Measurements from ENCODE around the gene SELENOW. TPM values are rescaled to one million over a fixed set of nuclear protein-coding genes. Genes with fewer than 3 reads are reported as not detected.

Gene SELENOW
- polyA plus RNA-seq, 1 of the 3 experiments (the other 2 are of a cell fraction), result 335 TPM

GRCh38 chr19:47832723-47833122, 54.2 kb downstream of the SELENOW start:
- Histone ChIP-seq H3K36me3 (replicated peaks in 1 of 2; ENCODE audit: control insufficient read depth in 1 of 2, insufficient read depth in 2 of 2, low read length in 1 of 2) (no peaks in the 10 kb centered on the region), H3K79me2 (ENCODE audit: insufficient read depth) (no peaks in the 10 kb centered on the region), H3K9ac (no peak overlapping the region), H2AFZ (ENCODE audit: low read depth) (no peak overlapping the region), H3K4me2 (no peak overlapping the region), H4K20me1 (ENCODE audit: insufficient read depth) (no peaks in the 10 kb centered on the region), H3F3A (replicated peaks; ENCODE audit: insufficient read depth) (no peaks in the 10 kb centered on the region), H3K27me3 (ENCODE audit: insufficient read depth) (peaks cover 45% of the 10 kb centered on the region; the same call in 1 of the 2 replicates), H3K9me3 (no peaks in the 10 kb centered on the region), H3K4me1 (ENCODE audit: control insufficient read depth in 1 of 2, insufficient read depth in 2 of 2, low read depth in 1 of 2, low read length in 1 of 2) (no peaks in the 10 kb centered on the region), H3K9me2 (no peaks in the 10 kb centered on the region), H3K4me3 (ENCODE audit: low read depth in 2 of 2, low read length in 1 of 2) (no peak overlapping the region), H3K27ac (ENCODE audit: low read depth in 2 of 2, low read length in 1 of 2) (no peak overlapping the region)
- DNase-seq, result no peak
- WGBS (ENCODE audit: low lambda C conversion rate), result 26% methylated on average over 4 of the region's 4 CpGs
- POLR2A ChIA-PET, result no interaction called here
- CTCF ChIA-PET, result no interaction called here
- TF ChIP-seq GATA2 (CRISPR knock-in tag; IDR thresholded peaks at IDR 0.05) (no peak), USF2 (IDR thresholded peaks at IDR 0.05; ENCODE audit: borderline replicate concordance, low read depth, low read length) (no peak), FOXJ3 (CRISPR knock-in tag; IDR thresholded peaks at IDR 0.05) (no peak), EP300 (IDR thresholded peaks at IDR 0.05; ENCODE audit: borderline replicate concordance in 1 of 2, low read depth in 1 of 2, low read length in 1 of 2) (no peak), FOSL2 (IDR thresholded peaks at IDR 0.05; ENCODE audit: borderline replicate concordance, low read depth) (no peak), MXI1 (IDR thresholded peaks at IDR 0.05; ENCODE audit: low read depth, low read length) (no peak), NRF1 (IDR thresholded peaks at IDR 0.05; ENCODE audit: low read depth, low read length) (no peak)

Small RNA genes within 50 kb of the gene (small RNA-seq; reads per million reads assigned to genes)
- gene AC008745.1 (0 reads per million in 7 experiments), gene SNORD23 (0 reads per million in 7 experiments)

Other genes with a start within 250 kb of the SELENOW start
- 0.08 TPM in 2 replicates for gene ZNF541, start 205.6 kb upstream of the SELENOW start, polyA plus RNA-seq (2012; rRNA removed)
- 0.75 and 1.4 TPM in 2 replicates for gene BICRA, start 169.6 kb upstream of the SELENOW start, polyA plus RNA-seq (2012; rRNA removed)
- 26.3 and 55.5 TPM in 2 replicates for gene EHD2, start 65.3 kb upstream of the SELENOW start, polyA plus RNA-seq (2012; rRNA removed)
- 198 and 275 TPM in 2 replicates for gene NOP53, start 33.2 kb upstream of the SELENOW start, polyA plus RNA-seq (2012; rRNA removed)
- not detected in 2 replicates for gene TPRX1, start 25.8 kb downstream of the SELENOW start, polyA plus RNA-seq (2012; rRNA removed)
- gene CRX, start 43.2 kb downstream of the SELENOW start, polyA plus RNA-seq (2012; rRNA removed), result not detected in 2 replicates
- not detected in 2 replicates for gene TPRX2, start 80.5 kb downstream of the SELENOW start, polyA plus RNA-seq (2012; rRNA removed)
- gene SULT2A1, start 107.6 kb downstream of the SELENOW start, polyA plus RNA-seq (2012; rRNA removed), result not detected in 2 replicates
- not detected in 2 replicates for gene BSPH1, start 213.5 kb downstream of the SELENOW start, polyA plus RNA-seq (2012; rRNA removed)
- not detected in 2 replicates for gene ELSPBP1, start 215.9 kb downstream of the SELENOW start, polyA plus RNA-seq (2012; rRNA removed)